Measurements from ENCODE around the gene NGB. TPM values are rescaled to one million over a fixed set of nuclear protein-coding genes. Genes with fewer than 3 reads are reported as not detected.

Gene NGB
- total RNA-seq, 2 experiments from 2014 or later: not detected

DNA sequence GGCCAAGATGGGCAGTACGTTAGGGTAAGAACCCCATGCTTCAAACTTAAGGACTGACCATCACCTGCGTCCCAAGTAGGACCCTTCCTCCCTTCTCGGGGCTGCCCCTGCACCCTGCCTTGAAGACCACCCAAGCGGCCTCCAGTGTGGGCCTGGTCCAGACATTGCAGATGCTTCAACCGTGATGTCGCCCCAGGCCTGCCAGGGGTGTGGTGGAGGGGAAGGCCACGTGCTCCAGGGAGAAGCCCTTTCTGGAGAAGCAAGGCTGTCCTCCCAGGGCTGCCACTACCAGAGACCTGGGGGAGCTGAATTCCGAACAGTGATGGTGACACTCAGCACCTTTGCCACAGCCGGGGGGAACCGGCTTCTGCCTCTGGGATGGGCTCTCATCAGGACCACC, 13.3 kb downstream of the NGB start:
- H3K27ac ChIP-seq (ENCODE audit: low read depth in 1 of 2, low read length in 2 of 2): no peak overlapping the region
- H3K4me1 ChIP-seq (ENCODE audit: insufficient read depth, low read length): no peaks in the 10 kb centered on the region
- no peak overlapping the region for H3K4me3 ChIP-seq (ENCODE audit: low read length)
- POLR2A ChIA-PET: no interaction called here
- no peaks in the 10 kb centered on the region for H3K4me1 Mint-ChIP-seq (ENCODE audit: low read depth)
- no peak for ATAC-seq (ENCODE audit: poor library complexity)
- H3K27ac Mint-ChIP-seq: no peak overlapping the region
- no peaks in the 10 kb centered on the region for H3K36me3 ChIP-seq (ENCODE audit: insufficient read depth, low read length)
- no peak overlapping the region for H3K4me3 Mint-ChIP-seq
- H3K27me3 Mint-ChIP-seq: peaks cover 27% of the 10 kb centered on the region
- TF ChIP-seq CTCF (IDR thresholded peaks at IDR 0.05): no peak
- H3K9me3 ChIP-seq (ENCODE audit: control insufficient read depth in 1 of 2, insufficient read depth in 1 of 2, low read length in 2 of 2): no peaks in the 10 kb centered on the region
- H3K9me3 Mint-ChIP-seq: no peaks in the 10 kb centered on the region
- DNase-seq: no peak
- peaks cover 0 to 2% of the 10 kb centered on the region in 2 experiments for H3K27me3 ChIP-seq (ENCODE audit: control insufficient read depth in 1 of 2, insufficient read depth in 2 of 2, low read length in 2 of 2)
- CTCF ChIA-PET: no interaction called here
- no peaks in the 10 kb centered on the region for H3K36me3 Mint-ChIP-seq (ENCODE audit: low read depth)
- intact Hi-C loops (cut with DNase I, micrococcal nuclease): no loop called here

GRCh38 chr14:77256694-77257093, 14.3 kb downstream of the NGB start:
- POLR2A ChIA-PET: no interaction called here
- no peak for TF ChIP-seq CTCF (IDR thresholded peaks at IDR 0.05)
- Histone ChIP-seq H3K27me3 (ENCODE audit: control insufficient read depth in 1 of 2, insufficient read depth in 2 of 2, low read length in 2 of 2) (peaks cover 0 to 2% of the 10 kb centered on the region in 2 experiments), H3K27ac (ENCODE audit: low read depth in 1 of 2, low read length in 2 of 2) (no peak overlapping the region), H3K9me3 (ENCODE audit: control insufficient read depth in 1 of 2, insufficient read depth in 1 of 2, low read length in 2 of 2) (no peaks in the 10 kb centered on the region), H3K4me1 (ENCODE audit: insufficient read depth, low read length) (no peaks in the 10 kb centered on the region), H3K4me3 (ENCODE audit: low read length) (no peak overlapping the region), H3K36me3 (ENCODE audit: insufficient read depth, low read length) (no peaks in the 10 kb centered on the region)
- ATAC-seq (ENCODE audit: poor library complexity): no peak
- DNase-seq: no peak
- no peaks in the 10 kb centered on the region for H3K9me3 Mint-ChIP-seq
- intact Hi-C loops (cut with DNase I, micrococcal nuclease): no loop called here
- H3K27ac Mint-ChIP-seq: no peak overlapping the region
- no peaks in the 10 kb centered on the region for H3K36me3 Mint-ChIP-seq (ENCODE audit: low read depth)
- peaks cover 22% of the 10 kb centered on the region for H3K27me3 Mint-ChIP-seq
- no peak overlapping the region for H3K4me3 Mint-ChIP-seq
- CTCF ChIA-PET: no interaction called here
- no peaks in the 10 kb centered on the region for H3K4me1 Mint-ChIP-seq (ENCODE audit: low read depth)

GRCh38 chr14:77253333-77254190, 17.4 kb downstream of the NGB start:
- DNase-seq (no peak), ATAC-seq (ENCODE audit: poor library complexity) (no peak)
- Mint-ChIP-seq H3K27ac (no peak overlapping the region), H3K27me3 (peaks cover 8% of the 10 kb centered on the region), H3K4me3 (no peak overlapping the region), H3K4me1 (ENCODE audit: low read depth) (no peaks in the 10 kb centered on the region), H3K9me3 (no peaks in the 10 kb centered on the region), H3K36me3 (ENCODE audit: low read depth) (no peaks in the 10 kb centered on the region)
- no peaks in the 10 kb centered on the region for H3K27me3 ChIP-seq (ENCODE audit: control insufficient read depth in 1 of 2, insufficient read depth in 2 of 2, low read length in 2 of 2)
- H3K9me3 ChIP-seq (ENCODE audit: control insufficient read depth in 1 of 2, insufficient read depth in 1 of 2, low read length in 2 of 2): no peaks in the 10 kb centered on the region
- H3K27ac ChIP-seq (ENCODE audit: low read depth in 1 of 2, low read length in 2 of 2): no peak overlapping the region
- H3K4me3 ChIP-seq (ENCODE audit: low read length): no peak overlapping the region
- no peak for TF ChIP-seq CTCF (IDR thresholded peaks at IDR 0.05)
- no peaks in the 10 kb centered on the region for H3K36me3 ChIP-seq (ENCODE audit: insufficient read depth, low read length)
- POLR2A ChIA-PET: no interaction called here
- intact Hi-C loops (cut with DNase I, micrococcal nuclease): no loop called here
- H3K4me1 ChIP-seq (ENCODE audit: insufficient read depth, low read length): no peaks in the 10 kb centered on the region
- CTCF ChIA-PET: no interaction called here
